Spinal cord (tissue), 10 donors: Measurements from ENCODE around the gene ZDHHC3. TPM values are rescaled to one million over a fixed set of nuclear protein-coding genes. Genes with fewer than 3 reads are reported as not detected.

Experiments
- DNase-seq, 6 donors: peaks; one replicate each; pipeline versions ENCODE4 v3.0.0 to v3.0.0-alpha.2; 2013 to 2015; ENCODE audit warnings: low spot score in 6 of 6, low read depth in 4 of 6
- H3K27ac ChIP-seq: one replicate; pipeline ENCODE4 v1.5.1; 2013; ENCODE audit warnings: low read depth, low read length, control low read depth
- H3K27me3 ChIP-seq: one replicate; pipeline ENCODE4 v1.6.1; 2013; ENCODE audit warnings: low read length; ENCODE audit not compliant: control insufficient read depth, insufficient read depth
- H3K36me3 ChIP-seq: one replicate; pipeline ENCODE4 v1.6.1; 2013; ENCODE audit warnings: low read length; ENCODE audit not compliant: control insufficient read depth, insufficient read depth
- H3K4me1 ChIP-seq: one replicate; pipeline ENCODE4 v1.6.1; 2013; ENCODE audit warnings: low read length; ENCODE audit not compliant: control insufficient read depth, insufficient read depth
- H3K4me3 ChIP-seq: one replicate; pipeline ENCODE4 v1.5.1; 2013; ENCODE audit warnings: low read depth, low read length, control low read depth
- H3K9me3 ChIP-seq: one replicate; pipeline ENCODE4 v1.6.1; 2013; ENCODE audit warnings: low read length; ENCODE audit not compliant: control insufficient read depth, insufficient read depth
- WGBS: methylation state at CpG from one replicate; pipeline ENCODE4 v1.1.5; 2013; ENCODE audit warnings: missing lambda C conversion rate; ENCODE audit not compliant: insufficient coverage; 5-methylcytosine and 5-hydroxymethylcytosine counted together
- polyA plus RNA-seq, 2 donors: library from polyadenylated mRNA; unstranded; fragments of 120-200 nt; gene quantifications; one replicate each; pipeline ENCODE4 v1.2.1, GENCODE V29; 2013; ENCODE audit not compliant: insufficient read length in 2 of 2
- total RNA-seq, 2 donors: library from RNA; depleted of rRNA in 1 of 2; stranded (reverse); fragments of 120-200 nt in 1 of 2; fragments of >200 nt in 1 of 2; gene quantifications; one replicate each; pipeline versions ENCODE4 v1.2.3 to v1.2.4, GENCODE V29; 2013 to 2014
- donor health status: healthy.

ZDHHC3 gene
- total and polyA plus RNA-seq, 4 donors, result 57.8 to 95.8 (median 70.6) TPM

- H3K4me1 ChIP-seq, result peaks cover 4% of the 10 kb centered on the region
- no peak overlapping the region for H3K4me3 ChIP-seq
- no peaks in the 10 kb centered on the region for H3K36me3 ChIP-seq
- no peaks in the 10 kb centered on the region for H3K9me3 ChIP-seq
- H3K27ac ChIP-seq, result no peak overlapping the region
- no peaks in the 10 kb centered on the region for H3K27me3 ChIP-seq
- 40% methylated on average over 1 of the region's 2 CpGs for WGBS
- no peak for DNase-seq
Observed at GRCh38 chr3:44893097-44893496, 82.9 kb downstream of the ZDHHC3 start.

GRCh38 chr3:44892689-44893088 lies 83.3 kb downstream of the ZDHHC3 start:
- no peak overlapping the region for H3K27ac ChIP-seq
- no peak overlapping the region for H3K4me3 ChIP-seq
- WGBS, result 78% methylated on average over 1 of the region's 3 CpGs
- peaks cover 4% of the 10 kb centered on the region for H3K4me1 ChIP-seq
- DNase-seq, result no peak
- no peaks in the 10 kb centered on the region for H3K27me3 ChIP-seq
- no peaks in the 10 kb centered on the region for H3K36me3 ChIP-seq
- H3K9me3 ChIP-seq, result no peaks in the 10 kb centered on the region

GRCh38 chr3:44890852-44891251 lies 85.1 kb downstream of the ZDHHC3 start:
- no peaks in the 10 kb centered on the region for H3K36me3 ChIP-seq
- no peak overlapping the region for H3K4me3 ChIP-seq
- 90% methylated on average over 2 of the region's 3 CpGs for WGBS
- H3K27ac ChIP-seq, result no peak overlapping the region
- no peaks in the 10 kb centered on the region for H3K9me3 ChIP-seq
- H3K27me3 ChIP-seq, result no peaks in the 10 kb centered on the region
- H3K4me1 ChIP-seq, result peaks cover 4% of the 10 kb centered on the region
- no peak for DNase-seq

GRCh38 chr3:44890258-44890657 lies 85.7 kb downstream of the ZDHHC3 start:
- no peak for DNase-seq
- H3K36me3 ChIP-seq, result no peaks in the 10 kb centered on the region
- no peak overlapping the region for H3K4me3 ChIP-seq
- H3K9me3 ChIP-seq, result no peaks in the 10 kb centered on the region
- H3K4me1 ChIP-seq, result peaks cover 4% of the 10 kb centered on the region
- 63% methylated on average over 3 of the region's 3 CpGs for WGBS
- H3K27me3 ChIP-seq, result no peaks in the 10 kb centered on the region
- no peak overlapping the region for H3K27ac ChIP-seq

- Histone ChIP-seq H3K9me3 (no peaks in the 10 kb centered on the region), H3K4me1 (peaks cover 6% of the 10 kb centered on the region), H3K4me3 (no peak overlapping the region), H3K27me3 (no peaks in the 10 kb centered on the region), H3K36me3 (no peaks in the 10 kb centered on the region), H3K27ac (no peak overlapping the region)
- 83% methylated on average over 7 of the region's 7 CpGs for WGBS
- DNase-seq, result no peak
Observed at GRCh38 chr3:44887101-44887500, 88.9 kb downstream of the ZDHHC3 start.

GRCh38 chr3:44886561-44886960 lies 89.4 kb downstream of the ZDHHC3 start:
- Histone ChIP-seq H3K27ac (no peak overlapping the region), H3K4me3 (no peak overlapping the region), H3K27me3 (no peaks in the 10 kb centered on the region), H3K4me1 (peaks cover 6% of the 10 kb centered on the region), H3K36me3 (no peaks in the 10 kb centered on the region), H3K9me3 (no peaks in the 10 kb centered on the region)
- WGBS, result 59% methylated on average over 3 of the region's 3 CpGs
- DNase-seq, result no peak

GRCh38 chr3:44885618-44886017 lies 90.4 kb downstream of the ZDHHC3 start:
- DNase-seq, result no peak
- H3K27ac ChIP-seq, result no peak overlapping the region
- no peaks in the 10 kb centered on the region for H3K27me3 ChIP-seq
- peaks cover 6% of the 10 kb centered on the region for H3K4me1 ChIP-seq
- H3K9me3 ChIP-seq, result no peaks in the 10 kb centered on the region
- WGBS, result 98% methylated on average over 4 of the region's 4 CpGs
- H3K36me3 ChIP-seq, result no peaks in the 10 kb centered on the region
- no peak overlapping the region for H3K4me3 ChIP-seq

- Histone ChIP-seq H3K27me3 (no peaks in the 10 kb centered on the region), H3K9me3 (no peaks in the 10 kb centered on the region), H3K4me3 (no peak overlapping the region), H3K4me1 (peaks cover 6% of the 10 kb centered on the region), H3K27ac (no peak overlapping the region), H3K36me3 (no peaks in the 10 kb centered on the region)
- DNase-seq, result peak in 4 of 6 donors; percentile 7 to 85 (median 52)
- 48% methylated on average over 2 of the region's 4 CpGs for WGBS
Observed at GRCh38 chr3:44883999-44884431, 92.0 kb downstream of the ZDHHC3 start.

- Histone ChIP-seq H3K27ac (no peak overlapping the region), H3K4me3 (no peak overlapping the region), H3K4me1 (peaks cover 6% of the 10 kb centered on the region), H3K27me3 (no peaks in the 10 kb centered on the region), H3K9me3 (no peaks in the 10 kb centered on the region), H3K36me3 (no peaks in the 10 kb centered on the region)
- DNase-seq, result no peak
- WGBS, result 95% methylated on average over 5 of the region's 5 CpGs
Observed at GRCh38 chr3:44883213-44883955, 92.6 kb downstream of the ZDHHC3 start.

- H3K36me3 ChIP-seq, result no peaks in the 10 kb centered on the region
- 70% methylated on average over 1 of the region's 2 CpGs for WGBS
- no peak overlapping the region for H3K27ac ChIP-seq
- H3K4me3 ChIP-seq, result no peak overlapping the region
- DNase-seq, result no peak
- no peaks in the 10 kb centered on the region for H3K9me3 ChIP-seq
- no peaks in the 10 kb centered on the region for H3K27me3 ChIP-seq
- peaks cover 6% of the 10 kb centered on the region for H3K4me1 ChIP-seq
Observed at GRCh38 chr3:44880284-44880683, 95.7 kb downstream of the ZDHHC3 start.
